ENCODE measurements around the gene GAPT.

GAPT gene

DNA sequence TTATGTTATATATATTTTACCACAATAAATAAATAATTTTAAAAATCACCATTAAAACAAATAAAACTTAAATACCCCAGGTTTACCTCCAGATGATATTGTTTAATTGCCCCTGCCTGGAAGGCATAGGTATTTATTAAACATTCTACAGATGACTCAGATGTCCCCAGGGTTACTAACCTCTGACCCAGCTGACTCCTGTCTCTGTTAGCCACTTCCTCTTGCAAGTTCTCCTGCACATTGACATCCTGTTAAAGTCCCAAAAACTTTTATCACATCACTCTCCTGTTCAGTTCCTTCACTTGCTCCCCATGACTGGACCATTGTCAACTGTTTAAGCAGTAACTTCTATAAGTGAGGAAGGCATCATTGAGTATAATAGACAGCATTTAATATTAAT lies 54.7 kb downstream of the GAPT start:
- in situ Hi-C loops (cut with MboI; ENCODE audit: low pct_unique_long_range_greater_than_20kb, low sequenced_read_pairs), result no loop called here
- peak; percentile 63 for DNase-seq

Data from KBM-7 (cell line).